ENCODE measurements around the gene TOMM34. TPM values are rescaled to one million over a fixed set of nuclear protein-coding genes. Genes with fewer than 3 reads are reported as not detected.

TOMM34 gene
- 68.0 and 90.6 TPM in 2 replicates for total RNA-seq (2014; rRNA removed; shearing (Covaris generic))

- peak; percentile 93 for DNase-seq (ENCODE audit: low read depth)
Measured at GRCh38 chr20:44960103-44960852, at the start of gene TOMM34. Gene TOMM34 (minus strand): TSS chr20:44960397. CDS start chr20:44960333, 64 bp downstream.

GRCh38 chr20:45008521-45009049 is 48.4 kb upstream of the TOMM34 start:
- DNase-seq (ENCODE audit: low read depth) = no peak

GRCh38 chr20:44997668-44998067 is 37.5 kb upstream of the TOMM34 start:
- DNase-seq (ENCODE audit: low read depth) = no peak

GRCh38 chr20:44997171-44997570 is 37.0 kb upstream of the TOMM34 start:
- no peak for DNase-seq (ENCODE audit: low read depth)

- DNase-seq (ENCODE audit: low read depth) = peak; percentile 44
Measured at GRCh38 chr20:44993343-44993742, 33.1 kb upstream of the TOMM34 start.

- DNase-seq (ENCODE audit: low read depth) = no peak
Measured at GRCh38 chr20:44990957-44991356, 30.8 kb upstream of the TOMM34 start.

- peak; percentile 8 for DNase-seq (ENCODE audit: low read depth)
Measured at GRCh38 chr20:44990425-44990824, 30.2 kb upstream of the TOMM34 start.

GRCh38 chr20:44988631-44989171 is 28.5 kb upstream of the TOMM34 start:
- DNase-seq (ENCODE audit: low read depth) = no peak

- no peak for DNase-seq (ENCODE audit: low read depth)
Measured at GRCh38 chr20:44983093-44983674, 23.0 kb upstream of the TOMM34 start.

- DNase-seq (ENCODE audit: low read depth) = no peak
Measured at GRCh38 chr20:44981736-44982406, 21.7 kb upstream of the TOMM34 start.

- DNase-seq (ENCODE audit: low read depth) = peak; percentile 60
Measured at GRCh38 chr20:44979090-44979621, 19.0 kb upstream of the TOMM34 start.

GRCh38 chr20:44976698-44977097 is 16.5 kb upstream of the TOMM34 start:
- DNase-seq (ENCODE audit: low read depth) = no peak

- peak; percentile 22 for DNase-seq (ENCODE audit: low read depth)
Measured at GRCh38 chr20:44973053-44973452, 12.9 kb upstream of the TOMM34 start.

- no peak for DNase-seq (ENCODE audit: low read depth)
Measured at GRCh38 chr20:44970243-44970757, 10.1 kb upstream of the TOMM34 start.

- DNase-seq (ENCODE audit: low read depth) = no peak
Measured at GRCh38 chr20:44969300-44969894, 9.2 kb upstream of the TOMM34 start.

- DNase-seq (ENCODE audit: low read depth) = peak; percentile 55
Measured at GRCh38 chr20:44967207-44967807, 7.1 kb upstream of the TOMM34 start.

GRCh38 chr20:44966030-44966961 is 6.1 kb upstream of the TOMM34 start, which contains the start of gene STK4:
Gene STK4 (plus strand): TSS chr20:44966512. CDS start chr20:44966569, 57 bp downstream.
- DNase-seq (ENCODE audit: low read depth) = peak; percentile 94

- no peak for DNase-seq (ENCODE audit: low read depth)
Measured at GRCh38 chr20:44965651-44966029, 5.4 kb upstream of the TOMM34 start.

GRCh38 chr20:44963325-44964215 is 3.4 kb upstream of the TOMM34 start:
- no peak for DNase-seq (ENCODE audit: low read depth)
